Measurements from ENCODE around the gene TPST1.

Gene TPST1

DNA sequence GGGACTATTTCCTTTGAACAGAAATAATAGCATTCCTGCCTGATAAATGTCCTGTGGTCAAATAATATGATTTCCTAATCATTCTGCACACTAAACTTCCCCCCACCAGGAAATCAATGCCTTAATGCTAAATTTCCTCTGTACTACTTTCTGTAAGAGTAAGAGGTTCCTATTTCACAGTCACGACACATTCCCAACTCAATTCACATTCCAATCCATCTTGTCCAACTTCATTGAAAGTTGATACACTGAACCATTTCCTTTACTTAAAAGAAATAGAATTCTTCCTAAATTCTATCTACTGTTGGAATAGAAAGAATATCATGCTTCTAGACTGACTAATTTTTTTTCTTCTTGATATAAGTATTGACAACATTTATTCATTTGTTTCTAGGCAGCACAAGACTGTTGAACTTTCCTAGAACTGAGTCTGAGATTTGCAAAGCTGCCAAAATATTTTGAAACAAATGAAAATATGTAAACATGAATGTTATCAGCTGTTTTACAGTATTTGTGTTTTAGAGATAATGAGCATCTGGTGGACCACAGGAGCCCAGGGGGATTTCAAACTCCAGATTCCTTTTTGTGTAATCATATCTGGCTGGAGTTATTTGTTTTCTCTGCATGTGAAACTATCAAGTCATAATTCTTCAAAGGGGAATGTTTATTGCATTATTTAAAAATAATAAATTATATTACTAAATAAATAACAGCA lies 121.5 kb downstream of the TPST1 start:
- Histone ChIP-seq H3K9ac (ENCODE audit: insufficient read length) (no peak overlapping the region), H3K27ac (no peak overlapping the region), H3K9me3 (ENCODE audit: low read depth, low read length) (no peaks in the 10 kb centered on the region), H3K4me3 (no peak overlapping the region), H3K36me3 (ENCODE audit: insufficient read depth, low read length) (no peaks in the 10 kb centered on the region)
- no peak for DNase-seq (ENCODE audit: low read depth, low spot score)
- TF ChIP-seq FOXP2 (optimal IDR thresholded peaks at IDR 0.05; ENCODE audit: control extremely low read depth, extremely low read length, insufficient read depth) (no peak), EZH2 (IDR thresholded peaks at IDR 0.05) (no peak), POLR2AphosphoS5 (IDR thresholded peaks at IDR 0.05; ENCODE audit: borderline replicate concordance, low read depth, low read length) (no peak)

GRCh38 chr7:66330961-66331360 lies 125.8 kb downstream of the TPST1 start:
- no peak for DNase-seq (ENCODE audit: low read depth, low spot score)
- no peak for TF ChIP-seq FOXP2 (optimal IDR thresholded peaks at IDR 0.05; ENCODE audit: control extremely low read depth, extremely low read length, insufficient read depth)

GRCh38 chr7:66331883-66332282 lies 126.7 kb downstream of the TPST1 start:
- no peak for TF ChIP-seq EZH2 (IDR thresholded peaks at IDR 0.05)
- no peak for TF ChIP-seq POLR2AphosphoS5 (IDR thresholded peaks at IDR 0.05; ENCODE audit: borderline replicate concordance, low read depth, low read length)
- no peak for TF ChIP-seq FOXP2 (optimal IDR thresholded peaks at IDR 0.05; ENCODE audit: control extremely low read depth, extremely low read length, insufficient read depth)
- Histone ChIP-seq H3K9me3 (ENCODE audit: low read depth, low read length) (no peaks in the 10 kb centered on the region), H3K36me3 (ENCODE audit: insufficient read depth, low read length) (no peaks in the 10 kb centered on the region), H3K9ac (ENCODE audit: insufficient read length) (no peak overlapping the region), H3K27ac (no peak overlapping the region), H3K4me3 (no peak overlapping the region)
- DNase-seq (ENCODE audit: low read depth, low spot score): no peak

More at GRCh38 chr7:66330961-66331360, 125.8 kb downstream of the TPST1 start:
- H3K4me3 ChIP-seq: no peak overlapping the region
- no peak overlapping the region for H3K9ac ChIP-seq (ENCODE audit: insufficient read length)
- H3K36me3 ChIP-seq (ENCODE audit: insufficient read depth, low read length): no peaks in the 10 kb centered on the region
- no peaks in the 10 kb centered on the region for H3K9me3 ChIP-seq (ENCODE audit: low read depth, low read length)
- H3K27ac ChIP-seq: no peak overlapping the region

DNA sequence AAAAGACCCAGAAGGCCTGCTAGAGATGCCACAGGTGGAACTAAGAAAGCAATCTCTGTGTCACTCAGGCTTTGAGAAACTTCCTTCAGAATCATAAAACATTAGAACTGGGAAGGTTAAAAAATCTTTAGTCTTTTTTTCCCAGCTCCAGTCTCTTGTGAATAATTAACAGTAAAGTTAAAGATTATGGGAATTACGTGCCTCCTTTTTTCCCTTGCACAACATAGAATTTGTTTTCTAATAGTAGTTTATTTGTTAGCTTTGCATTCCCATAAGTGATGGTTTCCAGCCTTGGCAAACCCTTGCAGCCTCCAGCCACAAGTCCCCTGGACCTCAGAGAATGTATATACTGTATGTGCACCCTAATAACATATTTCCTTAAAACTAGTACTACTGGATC lies 128.3 kb downstream of the TPST1 start:
- no peak overlapping the region for H3K9ac ChIP-seq (ENCODE audit: insufficient read length)
- H3K27ac ChIP-seq: no peak overlapping the region
- no peak for DNase-seq (ENCODE audit: low read depth, low spot score)
- TF ChIP-seq FOXP2 (optimal IDR thresholded peaks at IDR 0.05; ENCODE audit: control extremely low read depth, extremely low read length, insufficient read depth) (no peak), EZH2 (IDR thresholded peaks at IDR 0.05) (no peak), POLR2AphosphoS5 (IDR thresholded peaks at IDR 0.05; ENCODE audit: borderline replicate concordance, low read depth, low read length) (no peak)
- H3K9me3 ChIP-seq (ENCODE audit: low read depth, low read length): no peaks in the 10 kb centered on the region
- no peak overlapping the region for H3K4me3 ChIP-seq
- H3K36me3 ChIP-seq (ENCODE audit: insufficient read depth, low read length): no peaks in the 10 kb centered on the region

DNA sequence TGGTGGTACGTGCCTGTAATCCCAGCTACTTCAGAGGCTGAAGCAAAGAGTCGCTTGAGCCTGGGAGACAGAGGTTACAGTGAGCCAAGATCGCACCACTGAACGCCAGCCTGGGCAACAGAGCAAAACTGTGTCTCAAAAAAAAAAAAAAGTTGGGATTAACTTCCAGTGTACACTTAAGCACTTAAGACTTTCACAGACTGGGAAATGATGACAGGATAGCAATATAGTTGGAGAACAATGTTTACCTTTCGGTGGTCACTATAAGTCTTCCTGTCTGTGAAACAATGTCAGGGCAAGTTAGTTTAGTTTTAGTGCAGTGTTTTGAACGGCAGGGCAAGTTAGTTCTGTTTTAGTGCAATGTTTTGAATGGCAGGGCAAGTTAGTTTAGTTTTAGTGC lies 130.2 kb downstream of the TPST1 start:
- Histone ChIP-seq H3K27ac (no peak overlapping the region), H3K9ac (ENCODE audit: insufficient read length) (no peak overlapping the region), H3K4me3 (no peak overlapping the region), H3K36me3 (ENCODE audit: insufficient read depth, low read length) (no peaks in the 10 kb centered on the region), H3K9me3 (ENCODE audit: low read depth, low read length) (no peaks in the 10 kb centered on the region)
- no peak for TF ChIP-seq POLR2AphosphoS5 (IDR thresholded peaks at IDR 0.05; ENCODE audit: borderline replicate concordance, low read depth, low read length)
- TF ChIP-seq FOXP2 (optimal IDR thresholded peaks at IDR 0.05; ENCODE audit: control extremely low read depth, extremely low read length, insufficient read depth): no peak
- no peak for TF ChIP-seq EZH2 (IDR thresholded peaks at IDR 0.05)
- no peak for DNase-seq (ENCODE audit: low read depth, low spot score)

DNA sequence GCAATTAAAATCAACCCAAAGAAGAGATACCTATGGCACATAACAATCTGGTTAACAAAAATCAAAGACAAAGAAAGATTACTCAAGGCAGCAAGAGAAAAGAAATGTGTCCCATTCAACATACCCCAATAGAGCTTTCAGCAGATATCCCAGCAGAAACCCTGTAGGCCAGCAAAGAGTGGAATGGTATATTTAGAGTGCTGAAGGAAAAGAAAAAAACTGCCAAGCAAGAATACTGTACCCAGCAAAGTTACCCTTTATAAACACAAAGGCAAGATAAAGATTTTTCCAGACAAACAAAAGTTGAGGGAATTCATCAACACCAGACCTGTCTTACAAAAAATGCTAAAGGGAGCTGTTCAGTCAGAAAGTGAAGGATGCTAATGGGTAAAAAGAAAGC lies 131.6 kb downstream of the TPST1 start:
- Histone ChIP-seq H3K4me3 (no peak overlapping the region), H3K9ac (ENCODE audit: insufficient read length) (no peak overlapping the region), H3K9me3 (ENCODE audit: low read depth, low read length) (no peaks in the 10 kb centered on the region), H3K36me3 (ENCODE audit: insufficient read depth, low read length) (no peaks in the 10 kb centered on the region), H3K27ac (no peak overlapping the region)
- no peak for TF ChIP-seq POLR2AphosphoS5 (IDR thresholded peaks at IDR 0.05; ENCODE audit: borderline replicate concordance, low read depth, low read length)
- TF ChIP-seq EZH2 (IDR thresholded peaks at IDR 0.05): no peak
- no peak for TF ChIP-seq FOXP2 (optimal IDR thresholded peaks at IDR 0.05; ENCODE audit: control extremely low read depth, extremely low read length, insufficient read depth)
- no peak for DNase-seq (ENCODE audit: low read depth, low spot score)

- no peaks in the 10 kb centered on the region for H3K36me3 ChIP-seq (ENCODE audit: insufficient read depth, low read length)
- H3K9me3 ChIP-seq (ENCODE audit: low read depth, low read length): no peaks in the 10 kb centered on the region
- H3K27ac ChIP-seq: no peak overlapping the region
- TF ChIP-seq EZH2 (IDR thresholded peaks at IDR 0.05) (no peak), POLR2AphosphoS5 (IDR thresholded peaks at IDR 0.05; ENCODE audit: borderline replicate concordance, low read depth, low read length) (no peak), FOXP2 (optimal IDR thresholded peaks at IDR 0.05; ENCODE audit: control extremely low read depth, extremely low read length, insufficient read depth) (no peak)
- no peak overlapping the region for H3K9ac ChIP-seq (ENCODE audit: insufficient read length)
- DNase-seq (ENCODE audit: low read depth, low spot score): no peak
- no peak overlapping the region for H3K4me3 ChIP-seq
Measured at GRCh38 chr7:66339141-66339540, 134.0 kb downstream of the TPST1 start.

DNA sequence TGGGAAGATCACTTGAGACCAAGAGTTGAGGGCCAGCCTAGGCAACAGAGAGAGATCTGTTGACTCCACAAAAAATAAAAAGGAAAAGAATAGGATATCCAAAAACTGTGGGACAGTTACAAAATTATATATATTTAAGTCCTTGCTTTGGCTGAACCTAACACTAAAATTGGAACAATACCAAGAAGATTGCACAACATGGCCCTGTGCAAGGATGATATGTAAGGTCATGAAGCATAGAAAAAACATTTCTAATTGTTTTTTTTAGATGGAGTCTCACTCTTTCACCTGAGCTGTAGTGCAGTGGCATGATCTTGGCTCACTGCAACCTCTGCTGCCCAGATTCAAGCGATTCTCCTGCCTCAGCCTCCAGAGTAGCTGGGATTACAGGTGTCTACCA lies 139.0 kb downstream of the TPST1 start:
- Histone ChIP-seq H3K9ac (ENCODE audit: insufficient read length) (no peak overlapping the region), H3K27ac (no peak overlapping the region), H3K4me3 (no peak overlapping the region), H3K9me3 (ENCODE audit: low read depth, low read length) (no peaks in the 10 kb centered on the region), H3K36me3 (ENCODE audit: insufficient read depth, low read length) (no peaks in the 10 kb centered on the region)
- TF ChIP-seq POLR2AphosphoS5 (IDR thresholded peaks at IDR 0.05; ENCODE audit: borderline replicate concordance, low read depth, low read length) (no peak), FOXP2 (optimal IDR thresholded peaks at IDR 0.05; ENCODE audit: control extremely low read depth, extremely low read length, insufficient read depth) (no peak), EZH2 (IDR thresholded peaks at IDR 0.05) (no peak)
- DNase-seq (ENCODE audit: low read depth, low spot score): no peak

DNA sequence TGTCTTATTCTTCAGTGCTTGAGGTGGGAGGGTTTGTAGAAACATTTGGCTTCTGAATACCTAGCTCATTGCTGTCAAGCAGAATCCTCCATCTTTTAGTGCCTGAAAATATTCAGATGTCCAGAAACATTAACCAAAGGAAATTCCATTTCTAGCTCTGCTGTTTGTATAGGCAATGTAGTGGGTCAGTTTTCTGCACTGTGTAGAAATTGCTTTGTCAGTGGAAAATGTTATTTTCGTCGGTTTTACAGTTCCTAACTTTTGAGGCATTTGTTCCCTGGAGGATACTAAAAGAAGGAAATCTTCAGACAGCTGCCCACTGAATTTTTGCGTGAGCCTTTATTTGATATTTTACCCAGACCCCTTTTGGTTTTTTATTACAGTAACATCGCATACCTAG lies 143.4 kb downstream of the TPST1 start:
- H3K9me3 ChIP-seq (ENCODE audit: low read depth, low read length): no peaks in the 10 kb centered on the region
- no peak overlapping the region for H3K27ac ChIP-seq
- no peaks in the 10 kb centered on the region for H3K36me3 ChIP-seq (ENCODE audit: insufficient read depth, low read length)
- H3K9ac ChIP-seq (ENCODE audit: insufficient read length): no peak overlapping the region
- no peak overlapping the region for H3K4me3 ChIP-seq
- no peak for DNase-seq (ENCODE audit: low read depth, low spot score)
- no peak for TF ChIP-seq EZH2 (IDR thresholded peaks at IDR 0.05)
- no peak for TF ChIP-seq POLR2AphosphoS5 (IDR thresholded peaks at IDR 0.05; ENCODE audit: borderline replicate concordance, low read depth, low read length)
- TF ChIP-seq FOXP2 (optimal IDR thresholded peaks at IDR 0.05; ENCODE audit: control extremely low read depth, extremely low read length, insufficient read depth): no peak

All from SK-N-MC (cell line).